Endothelial cell (in vitro differentiated cells): ENCODE measurements around the gene ANKRD40CL. TPM values are rescaled to one million over a fixed set of nuclear protein-coding genes. Genes with fewer than 3 reads are reported as not detected.
"Not testable (repeated sequence)": the region's sequence is repeated elsewhere in the genome, so short reads cannot be mapped to it uniquely, and the experiment has no call there.

ENCODE experiments used
- DNase-seq: peaks from one replicate; pipeline ENCODE4 v3.0.0; 2021; ENCODE audit warnings: low spot score
- H3K27ac Mint-ChIP-seq: one replicate; pipeline ENCODE4 v1.8.0; 2021; ENCODE audit warnings: mixed read lengths, inconsistent platforms; ENCODE audit not compliant: unreplicated experiment
- H3K27me3 Mint-ChIP-seq: one replicate; pipeline ENCODE4 v1.8.0; 2021; ENCODE audit warnings: mild to moderate bottlenecking, moderate library complexity, mixed read lengths, inconsistent platforms; ENCODE audit not compliant: unreplicated experiment
- H3K36me3 Mint-ChIP-seq: one replicate; pipeline ENCODE4 v1.8.0; 2021; ENCODE audit warnings: mild to moderate bottlenecking, low read depth, mixed read lengths, inconsistent platforms; ENCODE audit not compliant: unreplicated experiment
- H3K4me1 Mint-ChIP-seq: one replicate; pipeline ENCODE4 v1.8.0; 2021; ENCODE audit warnings: mild to moderate bottlenecking, mixed read lengths, inconsistent platforms; ENCODE audit not compliant: unreplicated experiment
- H3K4me3 Mint-ChIP-seq: one replicate; pipeline ENCODE4 v1.8.0; 2021; ENCODE audit warnings: mild to moderate bottlenecking, mixed read lengths, inconsistent platforms; ENCODE audit not compliant: unreplicated experiment
- H3K9me3 Mint-ChIP-seq: one replicate; pipeline ENCODE4 v1.8.0; 2021; ENCODE audit warnings: mixed read lengths, inconsistent platforms; ENCODE audit not compliant: unreplicated experiment
- CTCF ChIP-seq: fragments of 200-600 bp; sonication (generic); IDR thresholded peaks from one replicate; pipeline ENCODE4 v1.5.0; 2021; ENCODE audit warnings: antibody characterized with exemption; ENCODE audit not compliant: unreplicated experiment
- total RNA-seq: library from RNA; stranded (reverse); fragmentation: NEBNext Ultra II Directional; extraction: Animal tissue kit (Norgen Biotek cat#: 25700); gene quantifications from one replicate; pipeline ENCODE4 v1.2.1, GENCODE V29; 2021; ENCODE audit not compliant: unreplicated experiment

ANKRD40CL gene
- total RNA-seq, 1 donor from 2014 or later = not detected

GRCh38 chr17:50731575-50732460, 35.5 kb downstream of the ANKRD40CL start:
- Mint-ChIP-seq H3K27ac (no peak overlapping the region), H3K4me3 (no peak overlapping the region)
- no peak for DNase-seq

GRCh38 chr17:50728881-50729765, 38.2 kb downstream of the ANKRD40CL start:
- no peak overlapping the region for H3K27ac Mint-ChIP-seq
- no peak for DNase-seq

More at GRCh38 chr17:50731575-50732460, 35.5 kb downstream of the ANKRD40CL start:
- Mint-ChIP-seq H3K36me3 (no peaks in the 10 kb centered on the region), H3K4me1 (peaks cover 10% of the 10 kb centered on the region), H3K9me3 (no peaks in the 10 kb centered on the region), H3K27me3 (no peaks in the 10 kb centered on the region)
- no peak for TF ChIP-seq CTCF

GRCh38 chr17:50728112-50728429, 39.2 kb downstream of the ANKRD40CL start:
- Mint-ChIP-seq H3K27ac (no peak overlapping the region), H3K36me3 (no peaks in the 10 kb centered on the region), H3K27me3 (no peaks in the 10 kb centered on the region), H3K4me1 (peaks cover 7% of the 10 kb centered on the region), H3K4me3 (no peak overlapping the region), H3K9me3 (no peaks in the 10 kb centered on the region)
- DNase-seq = no peak
- TF ChIP-seq CTCF = no peak

More at GRCh38 chr17:50728881-50729765, 38.2 kb downstream of the ANKRD40CL start:
- H3K4me1 Mint-ChIP-seq = peaks cover 7% of the 10 kb centered on the region
- TF ChIP-seq CTCF = no peak
- no peak overlapping the region for H3K4me3 Mint-ChIP-seq
- H3K36me3 Mint-ChIP-seq = no peaks in the 10 kb centered on the region
- H3K9me3 Mint-ChIP-seq = no peaks in the 10 kb centered on the region
- H3K27me3 Mint-ChIP-seq = no peaks in the 10 kb centered on the region

- Mint-ChIP-seq H3K4me1 (peaks cover 22% of the 10 kb centered on the region), H3K9me3 (no peaks in the 10 kb centered on the region), H3K36me3 (no peaks in the 10 kb centered on the region), H3K27me3 (no peaks in the 10 kb centered on the region), H3K4me3 (no peak overlapping the region), H3K27ac (no peak overlapping the region)
- TF ChIP-seq CTCF = no peak
- DNase-seq = no peak
Observed at GRCh38 chr17:50725769-50726655, 41.3 kb downstream of the ANKRD40CL start.

- H3K4me3 Mint-ChIP-seq, H3K27ac Mint-ChIP-seq, DNase-seq, H3K9me3 Mint-ChIP-seq, H3K36me3 Mint-ChIP-seq, H3K27me3 Mint-ChIP-seq: not testable (repeated sequence)
- peaks cover 28% of the 10 kb centered on the region for H3K4me1 Mint-ChIP-seq
Observed at GRCh38 chr17:50724622-50725021, 42.7 kb downstream of the ANKRD40CL start.
